ENCODE measurements around the gene LMBR1. TPM values are rescaled to one million over a fixed set of nuclear protein-coding genes. Genes with fewer than 3 reads are reported as not detected.
"Not testable (repeated sequence)": the region's sequence is repeated elsewhere in the genome, so short reads cannot be mapped to it uniquely, and the experiment has no call there.

Gene LMBR1
- total RNA-seq, 1 donor from 2014 or later = 207 TPM

DNA sequence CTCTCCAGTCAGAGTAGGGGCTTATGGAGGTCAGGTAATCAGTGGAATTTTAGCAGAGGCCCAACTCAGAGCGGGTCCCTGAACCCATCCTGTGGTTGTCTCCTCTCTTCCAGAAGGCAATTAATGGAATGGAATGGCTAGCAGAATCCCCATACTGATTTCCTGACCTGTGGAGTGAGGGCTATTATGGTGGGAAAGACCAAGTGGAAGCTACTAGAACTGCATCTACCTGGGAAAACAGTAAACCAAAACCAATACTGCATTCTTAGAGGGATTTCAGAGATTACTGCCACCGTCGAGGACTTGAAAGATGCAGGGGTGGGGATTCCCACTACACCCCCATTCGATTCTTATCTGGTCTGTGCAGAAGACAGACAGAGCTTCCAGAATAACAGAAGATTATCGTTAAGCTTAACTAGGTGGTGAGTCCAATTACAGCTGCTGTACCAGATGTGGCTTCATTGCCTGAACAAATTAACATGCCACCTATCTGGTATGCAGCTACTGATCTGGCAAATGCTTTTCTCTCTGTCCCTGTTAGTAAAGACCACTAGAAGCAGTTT, 73.2 kb downstream of the LMBR1 start:
- no peak for DNase-seq (ENCODE audit: low spot score in 2 of 2)
- FAIRE-seq = no peak

DNA sequence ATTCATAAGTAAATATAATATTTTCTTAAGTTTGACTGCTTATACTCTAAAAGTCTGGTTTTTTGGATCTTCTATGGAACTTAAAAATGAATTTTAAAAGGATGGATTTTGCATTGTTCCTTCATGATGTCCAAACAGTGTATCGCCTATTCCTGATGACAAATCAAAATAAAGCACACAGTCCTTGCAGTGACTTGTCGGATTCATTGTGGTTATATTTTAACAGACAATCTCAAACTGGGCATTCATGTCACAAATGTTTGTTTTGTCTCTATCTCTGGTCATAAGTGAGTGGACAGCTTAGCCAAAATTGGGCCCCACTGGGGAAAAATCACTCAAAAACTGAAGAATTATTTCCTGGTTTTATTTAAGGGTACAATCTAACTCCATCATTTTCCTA, 74.8 kb downstream of the LMBR1 start:
- no peak for FAIRE-seq
- DNase-seq (ENCODE audit: low spot score in 2 of 2) = no peak

DNA sequence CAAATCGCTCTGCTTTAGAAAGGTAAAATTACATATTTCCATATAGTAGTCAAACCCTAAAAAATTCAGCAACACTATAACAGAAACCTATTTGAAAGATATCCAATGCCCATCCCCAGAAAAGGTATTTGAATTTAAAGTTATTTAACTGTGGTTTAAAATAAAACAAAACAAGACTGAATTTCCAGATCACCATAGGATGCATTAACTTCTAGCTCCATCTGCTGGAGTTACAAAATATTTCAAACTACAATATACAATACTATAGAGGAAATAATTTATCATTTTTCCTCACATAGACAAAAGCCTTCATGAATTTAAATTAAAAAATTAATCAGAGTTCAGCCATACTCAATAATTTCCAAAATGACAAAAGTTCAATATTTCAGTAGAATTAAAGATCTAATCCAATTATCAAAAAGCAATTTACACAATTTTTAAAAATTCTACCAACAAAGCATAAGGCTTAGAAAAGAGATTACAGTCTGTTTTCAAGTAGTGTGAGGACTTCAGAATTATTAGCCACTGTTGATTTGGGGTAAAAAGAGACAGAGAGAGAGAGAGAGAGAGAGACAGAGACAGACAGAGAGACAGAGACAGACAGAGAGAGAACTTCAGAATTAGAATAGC, 75.9 kb downstream of the LMBR1 start:
- DNase-seq (ENCODE audit: low spot score in 2 of 2) = peak in 1 of 2 donors; percentile 5

DNA sequence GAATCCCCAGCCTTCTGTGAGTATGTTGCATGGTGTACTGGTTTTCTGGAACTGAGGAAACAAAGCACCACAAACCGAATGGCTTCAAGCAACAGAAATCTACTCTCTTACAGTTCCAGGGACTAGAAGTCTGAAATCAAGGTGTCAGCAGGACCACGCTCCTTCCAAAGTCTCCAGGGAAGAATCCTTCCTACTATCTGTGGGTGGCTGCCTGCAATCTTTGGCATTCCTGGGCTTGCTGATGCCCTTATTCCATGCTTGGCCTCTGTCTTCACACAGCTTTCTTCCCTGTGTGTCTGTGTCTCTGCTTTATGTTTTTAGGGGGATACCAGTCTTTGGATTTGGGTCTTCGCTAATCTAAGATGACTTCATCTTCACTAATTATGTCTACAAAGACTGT, 81.3 kb downstream of the LMBR1 start:
- no peak for DNase-seq (ENCODE audit: low spot score in 2 of 2)
- no peak for FAIRE-seq

More for the DNA sequence above, 75.9 kb downstream of the LMBR1 start:
- peak; percentile 90 for FAIRE-seq

DNA sequence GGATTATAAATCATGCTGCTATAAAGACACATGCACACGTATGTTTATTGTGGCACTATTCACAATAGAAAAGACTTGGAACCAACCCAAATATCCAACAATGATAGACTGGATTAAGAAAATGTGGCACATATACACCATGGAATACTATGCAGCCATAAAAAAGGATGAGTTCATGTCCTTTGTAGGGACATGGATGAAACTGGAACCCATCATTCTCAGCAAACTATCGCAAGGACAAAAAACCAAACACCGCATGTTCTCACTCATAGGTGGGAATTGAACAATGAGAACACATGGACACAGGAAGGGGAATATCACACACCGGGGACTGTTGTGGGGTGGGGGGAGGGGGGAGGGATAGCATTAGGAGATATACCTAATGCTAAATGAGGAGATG, 89.3 kb downstream of the LMBR1 start:
- FAIRE-seq = not testable (repeated sequence)

DNA sequence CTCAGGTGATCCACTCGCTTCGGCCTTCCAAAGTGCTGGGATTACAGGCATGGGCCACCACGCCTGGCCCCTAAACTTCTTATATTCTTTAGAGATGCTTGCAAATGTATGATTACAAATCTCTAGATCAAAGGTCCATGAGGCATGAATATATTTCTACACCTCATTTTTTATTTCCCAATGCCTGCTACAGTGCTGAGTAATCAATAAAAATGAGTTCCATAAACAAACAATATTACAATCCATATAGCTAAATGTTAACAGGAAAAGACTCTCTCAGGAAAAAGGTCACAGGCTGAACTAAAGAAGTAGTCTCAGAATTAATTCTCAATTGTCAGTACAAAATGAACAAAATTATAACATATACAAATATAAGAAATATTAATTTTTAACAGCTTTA, 90.8 kb downstream of the LMBR1 start:
- FAIRE-seq (no peak), DNase-seq (ENCODE audit: low spot score in 2 of 2) (no peak)

More for the DNA sequence above, 89.3 kb downstream of the LMBR1 start:
- DNase-seq (ENCODE audit: low spot score in 2 of 2) = not testable (repeated sequence)

DNA sequence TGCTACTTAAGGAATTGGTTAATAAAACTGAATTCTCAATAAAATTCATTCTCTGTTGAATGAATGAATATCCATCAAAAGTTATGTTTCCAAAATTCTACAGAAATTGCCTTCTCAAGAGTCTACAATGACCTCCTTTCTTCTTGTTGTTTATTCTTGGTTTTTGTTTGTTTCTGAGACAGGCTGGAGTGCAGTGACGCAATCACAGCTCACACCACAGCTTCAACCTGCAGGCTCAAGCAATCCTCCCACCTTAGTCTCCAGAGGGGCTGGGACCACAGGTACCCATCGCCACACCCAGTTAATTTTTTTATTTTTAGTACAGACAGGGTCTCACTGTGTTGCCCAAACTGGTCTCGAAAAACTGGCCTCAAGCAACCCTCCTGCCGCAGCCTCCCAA, 97.6 kb downstream of the LMBR1 start:
- DNase-seq (ENCODE audit: low spot score in 2 of 2) = no peak
- no peak for FAIRE-seq

DNA sequence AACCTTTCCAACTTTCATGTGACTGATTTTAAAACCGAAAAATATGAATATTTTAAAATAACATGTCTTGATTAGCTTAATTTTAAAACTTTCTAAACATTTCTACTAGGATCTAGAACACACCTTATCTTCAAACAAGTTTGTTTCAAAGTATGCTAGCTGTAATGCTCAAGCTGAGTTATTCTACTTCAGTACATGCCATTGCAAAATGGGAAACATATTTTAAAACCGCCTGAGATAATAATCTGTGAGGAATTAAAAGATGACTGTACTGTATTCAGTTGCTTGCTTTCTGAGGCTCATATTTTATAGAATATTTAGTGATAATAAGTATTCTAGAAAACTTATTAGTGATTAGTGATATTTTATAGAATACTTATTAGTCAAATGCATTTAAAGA, 99.6 kb downstream of the LMBR1 start:
- FAIRE-seq = no peak
- no peak for DNase-seq (ENCODE audit: low spot score in 2 of 2)

DNA sequence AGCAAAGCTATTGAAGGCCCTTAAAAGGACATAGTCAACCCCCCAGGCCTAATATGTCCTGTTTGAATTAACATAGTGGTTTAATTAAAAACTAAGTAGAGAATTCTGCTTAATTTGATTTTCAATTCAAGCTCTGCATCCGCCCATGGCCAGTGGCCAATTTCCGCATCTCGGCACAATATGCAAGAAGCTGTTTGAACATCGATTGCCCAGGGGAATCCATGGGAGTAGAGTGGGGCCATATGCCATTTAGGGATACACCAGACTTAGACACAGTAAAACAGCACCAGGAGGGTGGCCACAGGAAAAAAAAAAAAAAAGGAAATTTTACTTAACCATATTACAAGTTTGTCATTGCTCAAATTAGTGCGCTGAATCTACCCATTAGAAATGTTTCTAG, 100.4 kb downstream of the LMBR1 start:
- no peak for FAIRE-seq
- DNase-seq (ENCODE audit: low spot score in 2 of 2) = no peak

DNA sequence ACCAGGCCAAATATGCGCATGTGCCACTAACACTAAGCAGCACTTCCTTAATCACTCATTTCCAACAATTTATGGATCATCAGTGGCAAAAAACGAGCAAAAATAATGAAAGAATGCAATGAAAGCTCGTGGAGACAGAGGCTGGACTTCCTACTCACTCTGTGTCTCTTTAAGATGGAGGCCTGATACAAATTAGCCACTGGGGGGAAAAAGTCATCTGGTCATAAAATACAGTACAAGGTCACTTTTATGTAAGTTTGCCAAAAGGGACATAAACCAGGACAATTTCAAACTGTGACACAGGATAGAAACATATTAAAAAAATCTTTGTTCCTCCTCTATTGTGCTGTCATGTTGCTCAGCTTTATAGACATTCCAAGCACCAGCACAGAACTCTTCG, 101.7 kb downstream of the LMBR1 start:
- DNase-seq (ENCODE audit: low spot score in 2 of 2) (no peak), FAIRE-seq (no peak)

DNA sequence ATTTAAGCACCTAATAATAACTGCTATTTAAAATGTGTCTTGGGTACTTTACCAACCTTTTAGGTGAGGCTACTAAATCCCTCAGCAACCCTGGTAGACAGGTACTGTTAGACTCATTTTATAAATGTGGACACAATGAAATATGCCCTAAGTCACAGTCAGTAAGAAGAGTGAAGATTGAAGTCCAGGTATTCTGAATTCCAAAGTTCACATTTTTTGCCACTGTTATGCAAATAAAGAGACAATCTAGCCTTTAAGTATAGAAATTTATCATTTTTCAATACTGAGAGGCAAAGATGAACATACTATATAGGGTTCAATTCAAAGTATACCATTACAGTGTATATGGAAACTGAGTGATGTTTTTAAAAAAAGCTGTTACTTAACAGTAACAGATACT, 102.7 kb downstream of the LMBR1 start:
- FAIRE-seq (no peak), DNase-seq (ENCODE audit: low spot score in 2 of 2) (no peak)

DNA sequence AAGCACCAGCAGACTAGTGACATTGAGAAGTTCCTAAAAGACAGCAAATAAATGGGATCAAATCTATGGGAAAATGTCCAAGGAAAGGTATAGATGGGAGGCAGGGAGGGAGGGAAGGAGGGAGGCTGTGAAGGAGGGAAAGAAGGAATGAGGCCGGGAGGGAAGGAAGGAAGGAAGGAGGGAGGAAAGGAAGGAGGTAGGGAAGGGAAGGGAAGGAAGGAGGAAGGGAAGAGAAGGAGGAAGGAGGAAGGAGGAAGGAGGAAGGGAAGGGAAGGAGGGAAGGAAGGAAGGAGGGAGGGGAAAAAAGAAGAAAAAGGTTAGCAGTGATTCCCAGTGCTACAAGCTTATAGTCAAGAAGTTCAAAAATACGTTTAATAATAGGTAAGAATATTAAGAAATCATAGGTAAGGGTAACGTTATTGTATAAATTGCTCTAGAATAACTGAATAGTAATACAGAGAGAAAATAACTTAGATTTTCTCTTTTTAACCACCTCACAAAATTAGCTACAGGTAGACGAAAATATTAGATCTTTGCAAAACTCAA, 106.9 kb downstream of the LMBR1 start:
- DNase-seq (ENCODE audit: low spot score in 2 of 2) (no peak), FAIRE-seq (no peak)

DNA sequence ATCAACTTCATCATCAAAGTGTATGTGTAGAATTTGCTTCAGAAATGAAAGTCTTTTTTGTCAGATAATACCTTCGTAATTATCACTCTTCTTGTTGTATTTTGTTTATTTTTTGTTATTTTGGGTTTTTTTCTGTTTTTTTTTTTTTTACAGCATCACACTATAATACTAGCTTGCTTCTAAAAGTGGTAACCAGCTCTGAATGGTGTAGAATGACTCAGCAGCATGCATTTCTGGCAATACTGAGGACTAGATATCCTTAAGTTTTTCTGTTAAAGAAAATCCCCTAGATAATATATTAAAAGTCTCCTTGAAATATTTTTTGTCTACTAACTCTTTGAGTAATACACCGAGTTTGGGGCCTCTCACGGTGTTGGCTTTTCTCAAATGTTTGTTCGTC, 109.1 kb downstream of the LMBR1 start:
- FAIRE-seq = no peak

DNA sequence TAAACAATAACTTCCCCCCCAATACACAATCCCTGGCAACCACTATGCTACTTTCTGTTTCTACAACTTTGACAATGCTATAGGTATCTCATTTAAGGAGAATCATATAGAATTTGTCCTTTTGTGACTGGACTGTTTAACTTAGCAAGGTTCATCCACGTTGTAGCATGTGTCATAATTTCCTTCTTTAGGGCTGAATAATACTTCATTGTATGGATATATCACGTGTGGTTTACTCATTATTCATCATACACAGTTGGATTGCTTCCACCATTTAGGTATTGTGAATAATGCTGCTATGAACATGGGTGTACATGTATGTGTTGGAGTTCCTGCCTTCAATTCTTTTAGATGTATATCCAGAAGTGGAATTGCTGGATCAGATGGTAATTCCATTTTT, 111.0 kb downstream of the LMBR1 start:
- no peak for FAIRE-seq
- DNase-seq (ENCODE audit: low spot score in 2 of 2) = no peak

More for the DNA sequence above, 109.1 kb downstream of the LMBR1 start:
- no peak for DNase-seq (ENCODE audit: low spot score in 2 of 2)

DNA sequence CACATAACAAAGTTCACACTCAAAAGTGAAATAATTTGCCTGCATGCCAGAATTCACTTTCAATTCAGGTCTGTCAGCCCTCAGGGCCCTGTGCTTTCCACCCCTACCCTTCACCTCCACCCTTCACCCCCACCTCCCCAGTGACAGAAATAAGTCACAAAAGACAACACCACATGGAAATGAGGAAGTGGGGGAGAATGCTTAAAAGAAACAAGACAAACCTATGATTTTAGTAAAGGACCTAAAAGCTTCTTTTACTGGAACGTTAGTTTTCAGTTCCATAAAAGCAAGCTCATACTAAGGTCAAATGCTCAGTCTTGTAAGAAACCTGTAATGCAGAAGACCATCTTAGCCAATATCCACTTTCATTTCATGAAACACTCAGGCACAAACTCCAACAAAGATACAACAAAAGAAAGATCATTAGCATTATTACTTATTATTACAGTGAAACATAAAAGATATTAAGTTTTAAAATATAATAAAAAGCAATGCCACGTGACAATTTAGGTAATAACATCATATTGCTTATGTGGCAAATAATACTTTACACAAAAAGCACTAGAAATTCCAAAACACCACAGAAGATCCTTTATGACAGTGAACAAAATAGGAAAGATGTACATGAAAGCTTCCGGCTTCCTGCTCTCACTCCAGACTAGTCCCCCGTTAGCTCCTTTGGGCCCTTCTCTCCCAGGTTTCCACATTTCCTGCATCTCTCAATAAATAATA, 112.1 kb downstream of the LMBR1 start:
- DNase-seq (ENCODE audit: low spot score in 2 of 2) (no peak), FAIRE-seq (no peak)

DNA sequence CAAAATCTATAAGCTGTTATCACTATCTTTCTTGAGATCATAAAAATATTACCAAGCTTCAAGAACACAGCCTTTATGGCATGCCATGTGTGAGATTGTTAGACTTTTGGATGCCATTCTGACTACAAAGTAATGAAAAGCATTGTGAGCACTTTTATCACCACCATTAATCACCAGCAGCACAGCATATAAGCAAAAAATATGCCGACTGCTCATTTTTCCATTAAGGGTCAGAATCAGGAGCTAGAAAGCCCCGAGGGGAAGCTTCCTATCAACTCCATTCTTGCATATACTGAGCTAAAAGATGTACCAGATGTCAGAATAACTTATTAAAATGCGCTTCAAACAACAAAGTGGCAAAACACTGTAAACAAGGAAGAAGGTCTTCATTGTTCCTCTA, 114.3 kb downstream of the LMBR1 start:
- DNase-seq (ENCODE audit: low spot score in 2 of 2) = no peak
- no peak for FAIRE-seq

DNA sequence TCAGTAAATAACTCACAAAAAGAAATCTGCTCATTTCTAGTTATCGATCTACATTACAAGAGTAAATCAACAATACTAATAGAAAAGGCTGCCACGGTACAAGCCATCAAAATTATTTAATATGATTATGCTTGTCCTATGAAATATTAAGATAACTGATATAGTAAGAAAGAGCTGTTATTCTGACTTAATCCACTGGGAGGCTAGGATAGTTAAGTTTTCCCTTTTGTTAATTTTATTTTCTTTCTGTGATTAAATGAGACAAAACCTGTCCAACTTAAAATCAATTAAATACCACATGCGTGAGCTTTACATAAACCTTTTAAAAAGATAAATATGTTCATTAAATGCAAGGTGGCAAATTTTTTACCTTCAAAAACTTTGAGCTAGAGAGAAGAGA, 114.8 kb downstream of the LMBR1 start:
- no peak for FAIRE-seq
- DNase-seq (ENCODE audit: low spot score in 2 of 2) = no peak

DNA sequence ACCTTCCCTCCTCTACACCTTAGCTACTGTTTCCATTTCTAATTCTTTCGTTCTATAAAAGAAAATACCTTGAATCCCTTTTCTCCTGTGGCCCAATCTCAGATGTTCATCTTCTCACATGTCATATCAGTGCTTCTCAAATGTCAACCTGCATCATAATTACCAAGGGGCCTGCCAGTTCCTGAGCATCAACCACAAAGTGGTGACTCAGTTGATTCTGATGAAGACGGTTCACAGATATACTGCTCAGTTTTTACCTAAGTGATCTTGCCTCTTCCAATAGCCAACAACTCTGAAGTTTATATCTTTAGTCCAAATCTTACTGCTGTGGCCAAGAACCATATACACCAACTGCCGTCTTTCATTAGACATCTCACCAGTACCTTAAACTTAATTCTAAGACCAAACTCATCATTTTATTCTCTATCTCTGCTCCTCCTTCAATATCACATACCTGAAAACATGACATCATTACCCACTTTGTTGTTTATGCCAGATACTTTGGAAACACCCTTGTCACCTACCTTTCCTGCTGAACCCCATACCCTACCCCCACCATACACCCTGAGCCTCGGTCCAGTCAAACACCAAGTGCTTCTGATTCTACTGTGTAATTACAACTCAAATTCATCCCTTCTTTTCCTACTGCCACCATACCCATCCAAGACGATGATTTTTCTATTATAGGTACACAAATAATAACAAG, 115.5 kb downstream of the LMBR1 start:
- FAIRE-seq = no peak
- DNase-seq (ENCODE audit: low spot score in 2 of 2) = no peak

DNA sequence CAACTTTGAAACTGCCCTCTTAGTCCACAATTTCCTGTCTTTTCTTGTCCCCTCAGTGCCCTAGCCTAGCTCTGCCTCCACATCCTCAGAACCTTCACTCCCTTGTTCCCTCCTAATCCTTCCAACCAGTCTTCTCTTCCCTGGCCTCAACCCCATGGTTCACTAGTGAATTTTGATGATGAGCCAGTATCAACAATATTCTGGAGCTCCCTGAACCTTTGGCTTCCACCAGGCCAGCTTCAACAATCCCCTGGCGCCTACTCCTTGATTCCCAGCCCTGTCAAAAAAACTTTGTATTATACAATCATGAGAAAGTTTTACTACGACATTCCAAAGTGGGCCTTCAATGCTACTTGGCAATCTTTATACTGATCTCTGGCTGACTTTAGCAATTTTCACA, 116.5 kb downstream of the LMBR1 start:
- FAIRE-seq (no peak), DNase-seq (ENCODE audit: low spot score in 2 of 2) (no peak)

DNA sequence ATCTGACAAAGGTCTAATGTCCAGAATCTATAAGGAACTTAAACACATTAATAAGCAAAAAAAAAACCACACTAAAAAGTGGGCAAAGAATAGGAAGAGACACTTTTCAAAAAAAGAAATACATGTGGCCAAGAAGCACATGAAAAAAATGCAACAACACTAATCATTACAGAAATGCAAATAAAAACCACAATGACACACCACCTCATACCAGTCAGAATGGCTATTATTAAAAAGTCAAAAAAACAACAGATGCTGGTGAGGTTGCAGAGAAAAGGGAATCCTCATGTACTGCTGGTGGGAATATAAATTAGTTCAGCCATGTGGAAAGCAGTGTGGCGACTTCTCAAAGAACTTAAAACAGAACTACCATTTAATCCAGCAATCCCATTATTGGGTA, 119.0 kb downstream of the LMBR1 start:
- no peak for DNase-seq (ENCODE audit: low spot score in 2 of 2)
- FAIRE-seq = no peak

DNA sequence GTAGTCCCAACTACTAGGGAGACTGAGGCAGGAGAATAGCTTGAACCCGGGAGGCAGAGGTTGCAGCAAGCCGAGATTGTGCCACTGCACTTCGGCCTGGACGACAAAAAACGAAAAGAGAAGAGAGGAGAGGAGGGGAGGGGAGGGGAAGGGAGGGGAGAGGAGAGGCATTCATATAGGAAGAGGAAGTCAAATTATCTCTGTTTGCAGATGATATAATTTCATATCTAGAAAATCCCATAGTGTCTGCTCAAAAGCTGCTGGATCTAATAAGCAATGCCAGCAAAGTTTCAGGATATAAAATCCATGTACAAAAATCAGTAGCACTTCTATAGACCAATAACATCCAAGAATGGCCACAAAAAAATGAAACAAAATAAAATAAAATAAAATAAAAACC, 120.3 kb downstream of the LMBR1 start:
- no peak for FAIRE-seq

More for the DNA sequence above, 120.3 kb downstream of the LMBR1 start:
- no peak for DNase-seq (ENCODE audit: low spot score in 2 of 2)
